SIG-M5 treated with dmso at 0.1 percent for 504 hours (cell line): ENCODE results near the gene STMN3.
"Not testable (repeated sequence)": the region's sequence is repeated elsewhere in the genome, so short reads cannot be mapped to it uniquely, and the experiment has no call there.

Source experiments
- DNase-seq: peaks from one replicate; lab custom pipeline; 2025; ENCODE audit not compliant: unreplicated experiment; lab: John Stamatoyannopoulos, UW

The STMN3 gene

DNA sequence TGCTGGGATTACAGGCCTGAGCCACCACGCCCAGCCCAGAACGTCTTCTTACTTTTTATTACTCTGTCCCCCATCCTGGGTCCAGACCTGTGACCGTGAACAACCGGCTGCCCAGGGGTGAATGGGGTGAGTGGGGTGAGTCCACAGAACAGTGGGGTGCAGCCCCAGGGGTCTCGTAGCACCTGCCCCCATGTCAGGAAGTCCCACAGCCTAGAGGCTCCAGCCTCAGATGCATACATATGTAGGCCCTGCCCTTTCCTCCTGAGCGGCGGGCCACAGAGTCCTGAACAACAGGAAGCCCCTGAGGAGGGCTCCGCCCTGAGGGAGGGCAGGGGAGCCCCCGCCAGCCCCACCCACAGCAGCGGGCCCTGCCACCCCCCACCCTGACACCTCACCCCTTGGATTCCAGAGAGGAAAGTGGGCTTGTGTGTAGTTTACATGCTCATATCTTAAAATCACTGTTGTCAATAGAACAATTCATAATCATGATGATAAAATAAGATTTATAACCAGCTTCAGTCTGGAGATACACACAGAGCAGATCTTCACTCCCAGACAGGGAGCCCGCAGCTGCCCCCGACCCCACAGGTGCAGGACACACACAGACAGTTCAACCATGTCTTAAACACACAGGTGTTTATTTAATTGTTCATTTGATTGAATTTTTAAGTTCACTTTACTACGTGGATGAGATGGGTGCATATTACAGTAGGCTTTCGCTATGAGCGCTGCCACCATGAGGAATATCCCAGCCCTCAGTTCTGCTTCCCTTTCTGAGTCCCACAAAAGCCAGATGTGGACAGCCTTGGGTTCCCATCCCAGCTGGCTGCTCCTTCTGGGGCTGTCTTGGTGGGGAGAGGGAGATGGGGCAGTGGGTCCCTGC lies 13.9 kb downstream of the STMN3 start:
- DNase-seq = no peak

GRCh38 chr20:63636752-63637628 lies 16.2 kb downstream of the STMN3 start:
- DNase-seq = no peak

DNA sequence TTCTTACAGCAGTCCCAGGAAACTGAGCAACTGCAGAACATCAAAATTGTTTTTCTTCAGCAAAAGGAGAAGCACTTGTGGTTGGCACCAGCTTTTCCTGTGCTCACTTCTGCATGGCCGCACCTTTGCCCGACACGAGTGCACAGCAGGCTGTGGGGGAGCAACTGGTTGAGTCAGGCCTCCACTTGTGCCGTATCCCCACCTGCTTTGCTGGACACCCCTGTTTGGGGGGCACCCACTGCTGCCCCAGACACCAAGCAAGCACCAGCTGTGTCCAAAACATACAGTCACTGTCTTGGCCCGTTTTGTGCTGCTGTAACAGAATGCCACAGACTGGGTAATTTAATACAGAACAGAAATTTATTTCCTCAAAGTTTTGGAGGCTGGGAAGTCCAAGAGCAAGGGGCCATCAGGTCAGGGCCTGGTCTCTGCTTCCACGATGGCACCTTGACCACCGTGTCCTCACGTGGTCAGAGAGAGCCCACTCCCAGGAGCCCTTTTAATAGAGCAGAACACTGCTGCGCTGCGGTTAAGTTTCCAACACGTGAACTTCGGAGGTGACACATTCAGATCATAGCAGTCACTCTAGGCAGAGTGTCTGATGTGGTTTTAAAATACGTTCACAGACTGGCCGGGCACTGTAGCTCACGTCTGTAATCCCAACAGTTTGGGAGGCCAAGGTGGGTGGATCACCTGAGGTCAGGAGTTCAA lies 17.6 kb downstream of the STMN3 start:
- DNase-seq = peak; percentile 32

DNA sequence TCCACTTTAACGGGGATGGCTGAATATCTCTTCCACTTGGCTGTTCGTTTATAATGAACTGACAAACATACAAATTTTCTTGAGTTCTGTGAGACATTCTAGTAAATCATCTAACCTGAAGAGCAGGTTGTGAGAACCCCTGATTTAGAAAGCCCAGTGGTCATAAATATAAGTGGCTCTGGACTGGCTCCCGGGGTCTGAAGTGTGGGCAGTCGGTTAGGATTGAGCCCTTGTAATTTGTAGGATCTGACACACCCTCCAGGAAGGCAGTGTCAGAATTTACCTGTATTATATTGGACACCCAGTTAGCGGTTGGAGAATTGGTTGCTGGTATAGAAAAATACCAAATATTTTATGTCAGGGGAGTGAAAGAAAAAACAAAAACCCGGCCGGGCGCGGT lies 19.5 kb downstream of the STMN3 start:
- no peak for DNase-seq

GRCh38 chr20:63631426-63631825 lies 21.8 kb downstream of the STMN3 start:
- DNase-seq = not testable (repeated sequence)

- DNase-seq = not testable (repeated sequence)
These were observed 22.3 kb downstream of the STMN3 start for GRCh38 chr20:63630956-63631355.

DNA sequence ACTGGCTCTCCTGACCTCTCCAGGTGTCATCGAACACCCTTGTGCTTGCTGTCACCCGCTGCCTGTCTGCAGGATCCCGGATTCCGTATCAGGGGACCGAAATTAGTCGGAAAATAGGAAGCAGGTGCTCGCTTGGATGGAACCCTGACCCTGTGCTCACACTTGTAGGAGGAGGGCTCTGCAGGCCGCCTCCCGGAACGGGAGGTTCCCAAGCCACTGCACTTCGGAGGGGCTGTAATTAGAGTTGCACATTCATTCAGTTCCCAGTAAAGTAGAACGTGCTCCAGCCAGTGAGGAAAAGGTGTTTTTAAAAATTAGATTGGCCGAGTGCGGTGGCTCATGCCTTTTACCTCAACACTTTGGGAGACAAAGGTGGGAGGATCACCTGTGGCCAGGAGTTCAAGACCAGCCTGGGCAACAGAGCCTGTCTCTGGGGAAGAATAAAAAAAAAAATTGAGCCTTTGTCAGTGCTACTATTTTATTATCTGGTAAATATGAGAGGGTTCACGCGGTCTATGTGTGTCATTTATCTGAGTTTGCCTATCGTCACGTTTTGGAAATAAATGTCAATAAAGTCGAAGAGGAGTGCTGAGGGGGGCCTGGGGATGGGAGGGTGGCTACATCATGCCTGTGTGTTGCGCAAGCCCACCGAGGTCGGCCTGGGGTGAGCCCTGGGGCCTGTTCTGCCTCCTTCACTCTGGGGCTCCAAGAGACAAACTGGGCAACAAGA lies 24.8 kb downstream of the STMN3 start:
- DNase-seq = peak; percentile 91

DNA sequence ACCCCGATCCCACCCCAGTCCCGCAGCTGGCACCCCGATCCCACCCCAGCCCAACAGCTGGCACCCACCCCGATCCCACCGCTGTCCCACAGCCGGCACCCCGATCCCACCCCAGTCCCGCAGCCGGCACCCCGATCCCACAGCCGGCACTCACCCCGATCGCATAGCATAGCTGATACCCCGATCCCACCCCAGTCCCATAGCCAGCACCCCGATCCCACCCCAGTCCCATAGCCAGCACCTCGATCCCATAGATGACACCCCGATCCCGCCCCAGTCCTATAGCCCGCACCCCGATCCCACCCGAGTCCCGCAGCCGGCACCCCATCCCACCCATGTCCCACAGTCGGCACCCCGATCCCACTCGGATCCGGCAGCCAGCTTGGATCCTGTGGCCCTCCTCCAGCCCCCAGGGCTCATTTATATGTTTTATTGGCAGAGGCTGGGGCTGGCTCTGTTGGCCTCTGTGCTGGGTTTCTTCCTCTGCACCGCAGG lies 25.4 kb downstream of the STMN3 start:
- no peak for DNase-seq

- peak; percentile 94 for DNase-seq
These were observed 26.0 kb downstream of the STMN3 start for GRCh38 chr20:63627129-63627750.

DNA sequence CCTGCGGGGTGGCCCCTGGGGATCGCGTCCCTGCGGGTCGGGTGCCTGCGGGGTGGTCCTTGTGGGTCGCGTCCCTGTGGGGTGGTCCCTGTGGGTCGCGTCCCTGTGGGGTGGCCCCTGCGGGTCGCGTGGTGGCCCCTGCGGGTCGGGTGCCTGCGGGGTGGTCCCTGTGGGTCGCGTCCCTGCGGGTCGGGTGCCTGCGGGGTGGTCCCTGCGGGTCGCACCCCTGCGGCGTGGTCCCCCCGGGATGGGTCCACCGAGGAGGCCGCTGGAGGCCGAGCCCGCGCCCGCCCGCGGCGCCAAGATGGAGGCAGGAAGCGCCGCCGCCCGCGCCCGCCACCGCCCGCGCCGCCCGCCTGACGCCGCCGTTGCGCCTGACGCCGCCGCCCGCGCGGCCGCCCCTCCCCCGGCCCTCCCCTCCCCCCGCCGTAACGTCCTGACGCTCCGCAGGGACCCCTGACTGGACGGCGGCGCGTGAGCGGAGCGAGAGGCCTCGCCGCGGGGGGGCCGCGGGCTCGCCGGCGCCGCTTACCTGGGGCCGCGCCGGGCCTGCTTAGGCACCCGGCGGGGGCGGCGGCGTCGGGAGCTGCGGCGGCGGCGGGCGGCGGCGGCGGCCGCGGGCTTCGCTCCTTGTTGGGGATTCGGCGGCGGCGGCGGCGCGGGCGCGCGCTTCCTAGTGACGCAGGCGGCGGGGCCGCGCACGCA lies 26.6 kb downstream of the STMN3 start, which contains the start of gene GMEB2:
Gene GMEB2 (minus strand): TSS at position 678 of the 705 bp plus-strand sequence. CDS start 7,704 bp downstream, outside the sequence.
- peak; percentile 80 for DNase-seq

DNA sequence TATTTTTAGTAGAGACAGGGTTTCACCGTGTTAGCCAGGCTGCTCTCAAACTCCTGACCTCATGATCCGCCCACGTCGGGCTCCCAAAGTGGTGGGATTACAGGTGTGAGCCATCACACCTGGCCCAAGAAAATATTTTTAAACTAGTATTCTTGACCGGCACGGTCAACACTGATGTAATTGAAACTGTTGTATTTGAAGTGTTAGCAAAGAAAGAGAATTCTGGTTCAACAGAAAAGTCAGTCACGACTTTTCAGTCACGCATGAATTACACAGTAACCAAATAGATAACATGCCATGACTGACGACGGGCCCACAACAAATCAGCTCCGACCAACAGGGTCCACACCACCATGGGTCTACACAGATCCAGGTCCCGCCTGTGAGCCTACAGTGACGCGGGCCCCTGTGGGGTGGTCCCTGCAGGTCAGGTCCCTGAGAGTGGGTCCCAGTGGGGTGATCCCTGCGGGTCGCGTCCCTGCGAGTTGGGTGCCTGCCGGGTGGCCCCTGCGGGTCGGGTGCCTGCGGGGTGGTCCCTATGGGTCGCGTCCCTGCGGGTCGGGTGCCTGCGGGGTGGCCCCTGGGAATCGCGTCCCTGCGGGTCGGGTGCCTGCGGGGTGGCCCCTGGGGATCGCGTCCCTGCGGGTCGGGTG lies 27.3 kb downstream of the STMN3 start:
- DNase-seq = no peak

DNA sequence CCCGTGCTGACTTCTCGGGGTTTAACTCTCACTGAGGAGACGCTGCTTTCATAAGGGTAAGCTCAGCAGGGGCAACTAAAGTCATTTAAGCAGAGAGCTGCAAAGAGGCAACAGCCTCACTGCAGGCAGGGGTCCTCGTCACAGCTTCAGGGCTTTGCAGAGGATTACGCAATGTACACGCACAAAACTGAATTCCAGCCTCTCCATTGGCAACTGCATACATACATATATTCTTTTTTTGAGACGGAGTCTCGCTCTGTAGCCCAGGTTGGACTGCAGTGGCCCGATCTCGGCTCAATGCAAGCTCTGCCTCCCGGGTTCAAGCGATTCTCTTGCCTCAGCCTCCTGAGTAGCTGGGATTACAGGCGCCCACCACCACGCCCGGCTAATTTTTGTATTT lies 28.7 kb downstream of the STMN3 start:
- DNase-seq = peak; percentile 76

DNA sequence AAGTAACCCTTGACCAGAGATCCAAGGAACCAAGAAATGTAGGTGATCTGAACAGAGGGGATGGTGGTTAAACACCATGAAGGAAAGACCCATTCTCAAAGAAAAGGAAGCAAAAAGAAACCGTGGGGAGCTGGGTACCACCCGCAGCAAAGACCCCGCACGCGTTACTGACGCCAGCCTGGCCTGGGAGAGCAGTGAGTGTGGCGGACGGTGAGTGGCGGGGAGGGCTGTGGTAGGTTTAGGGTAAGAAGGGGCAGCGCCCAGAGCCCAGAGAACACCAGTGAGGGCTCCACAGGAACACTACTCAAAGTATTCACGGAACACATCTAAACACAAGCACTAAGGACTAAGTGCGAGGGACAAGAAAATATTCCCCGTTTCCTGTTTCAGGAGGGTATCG lies 30.5 kb downstream of the STMN3 start:
- DNase-seq = no peak

DNA sequence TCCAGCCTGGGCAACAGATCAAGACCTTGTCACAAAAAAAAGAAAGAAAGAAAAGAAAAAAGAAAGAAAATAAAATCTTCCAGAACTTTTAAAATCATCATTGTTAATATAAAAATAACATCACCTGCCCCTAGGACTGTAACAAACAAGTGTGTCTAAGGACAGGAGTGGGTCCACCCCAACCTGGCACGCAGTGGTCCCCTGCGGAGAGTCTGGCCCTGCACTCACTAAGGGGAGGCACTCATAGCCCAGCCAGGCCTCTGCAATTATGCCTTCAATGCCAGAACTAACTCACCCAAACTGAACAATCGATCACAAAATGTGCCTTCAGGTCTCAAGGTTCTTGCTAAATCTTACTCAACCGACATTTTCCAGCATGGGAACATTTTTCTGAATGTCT lies 31.1 kb downstream of the STMN3 start:
- no peak for DNase-seq

- no peak for DNase-seq
These were observed 32.2 kb downstream of the STMN3 start for GRCh38 chr20:63620991-63621390.

DNA sequence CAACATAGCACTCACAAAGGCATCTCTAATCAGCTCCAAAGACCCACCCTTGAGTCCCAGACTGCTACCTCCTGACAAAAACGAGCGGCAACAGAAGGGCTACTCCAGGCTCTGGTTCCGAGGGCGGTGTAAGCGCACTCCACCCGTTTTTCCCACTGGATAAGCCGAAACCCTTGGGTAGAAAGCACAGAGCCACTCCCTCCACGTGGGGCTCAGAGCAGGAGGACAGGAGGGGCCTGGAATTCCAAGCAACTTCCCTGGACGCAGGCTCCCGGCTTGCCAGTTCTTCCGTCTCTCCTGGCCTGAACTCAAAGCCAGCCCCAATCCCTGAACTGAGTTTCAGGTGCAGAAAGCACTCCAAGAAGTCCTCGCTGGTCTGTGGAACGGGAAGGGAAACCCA lies 33.7 kb downstream of the STMN3 start:
- DNase-seq = no peak

DNA sequence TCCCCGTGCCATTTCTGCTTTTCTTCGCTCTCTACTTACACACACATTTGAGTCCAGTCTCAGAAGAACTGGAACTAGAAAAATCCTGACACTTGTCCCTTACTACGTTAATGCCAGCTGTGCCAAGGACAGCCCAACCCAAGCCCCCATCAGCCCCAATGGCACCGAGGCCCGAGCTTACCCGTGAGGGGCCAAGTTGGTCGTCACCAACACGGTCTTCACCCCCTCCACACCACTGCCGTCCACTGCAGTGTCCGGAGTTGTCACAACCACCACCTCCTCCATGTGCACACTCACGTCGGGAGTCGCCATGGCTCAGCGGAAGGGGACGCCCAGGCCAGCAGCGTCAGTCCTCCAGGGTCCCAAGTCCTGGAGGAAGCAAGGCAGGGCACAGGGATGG lies 34.1 kb downstream of the STMN3 start:
- no peak for DNase-seq

GRCh38 chr20:63618291-63618980 lies 34.8 kb downstream of the STMN3 start:
- no peak for DNase-seq
